PC-9 (cell line): ENCODE results near the gene PARP8. TPM values are rescaled to one million over a fixed set of nuclear protein-coding genes. Genes with fewer than 3 reads are reported as not detected.

ENCODE experiments used
- BruUV-seq: library from RNA; stranded (reverse); fragments of 400-500 nt; replicated peaks from 2 replicates; lab custom pipeline; 2021; lab: Mats Ljungman, UMichigan
- CTCF ChIA-PET: fragments of 300-600 bp; sonication (Branson Sonifier 250); formaldehyde crosslinking; loops from one replicate; lab custom pipeline; 2022; ENCODE audit warnings: antibody characterized with exemption; lab: Charles Lee
- POLR2A ChIA-PET: fragments of 300-600 bp; sonication (Branson Sonifier 250); formaldehyde crosslinking; loops from one replicate; lab custom pipeline; 2022; ENCODE audit warnings: antibody characterized with exemption; ENCODE audit not compliant: unreplicated experiment; lab: Charles Lee
- DNase-seq, 2 experiments: peaks; one replicate each; pipeline versions ENCODE4 v3.0.0 to v3.0.0-alpha.2; 2015 to 2022; ENCODE audit warnings: mixed read lengths in 1 of 2
- H2AFZ ChIP-seq: fragments of 200-600 bp; sonication (generic); 2 replicates; pipeline ENCODE4 v1.8.1; 2017; ENCODE audit warnings: antibody characterized with exemption
- H3F3A ChIP-seq: fragments of 200-600 bp; sonication (generic); 2 replicates; pipeline ENCODE4 v1.8.1; 2017; ENCODE audit warnings: antibody characterized with exemption, mild to moderate bottlenecking, low read depth; ENCODE audit not compliant: insufficient read depth
- H3K27ac ChIP-seq: fragments of 200-600 bp; sonication (generic); 2 replicates; pipeline ENCODE4 v1.6.1; 2016; ENCODE audit warnings: mixed run types
- H3K27me3 ChIP-seq: fragments of 200-600 bp; sonication (generic); 2 replicates; pipeline ENCODE4 v1.6.1; 2016; ENCODE audit warnings: low read depth, mixed run types; ENCODE audit not compliant: insufficient read depth
- H3K36me3 ChIP-seq: fragments of 200-600 bp; sonication (generic); 2 replicates; pipeline ENCODE4 v1.6.1; 2016; ENCODE audit warnings: low read depth, mixed run types
- H3K4me1 ChIP-seq: fragments of 200-600 bp; sonication (generic); replicated peaks from 2 replicates; pipeline ENCODE4 v1.6.1; 2016; ENCODE audit warnings: mixed run types; ENCODE audit not compliant: insufficient read depth
- H3K4me2 ChIP-seq: fragments of 200-600 bp; sonication (generic); 2 replicates; pipeline ENCODE4 v1.6.1; 2017; ENCODE audit warnings: mixed run types
- H3K4me3 ChIP-seq: fragments of 200-600 bp; sonication (generic); 2 replicates; pipeline ENCODE4 v1.6.1; 2016; ENCODE audit warnings: mixed run types
- H3K79me2 ChIP-seq: fragments of 200-600 bp; sonication (generic); 2 replicates; pipeline ENCODE4 v1.6.1; 2017; ENCODE audit warnings: low read depth, mixed run types
- H3K9me2 ChIP-seq: fragments of 200-600 bp; sonication (generic); 2 replicates; pipeline ENCODE4 v1.8.1; 2017; ENCODE audit warnings: mild to moderate bottlenecking; ENCODE audit not compliant: insufficient read depth
- H3K9me3 ChIP-seq: fragments of 200-600 bp; sonication (generic); 2 replicates; pipeline ENCODE4 v1.8.1; 2016; ENCODE audit warnings: low read depth; ENCODE audit not compliant: insufficient read depth
- H4K20me1 ChIP-seq: fragments of 200-600 bp; sonication (generic); 2 replicates; pipeline ENCODE4 v1.8.1; 2017; ENCODE audit not compliant: insufficient read depth
- EZH2 ChIP-seq: fragments of 200-600 bp; sonication (generic); IDR thresholded peaks from 2 replicates; pipeline ENCODE4 v1.8.0; 2017; ENCODE audit warnings: antibody characterized with exemption, low read depth
- intact Hi-C: fragments of 100-400 bp; cut with micrococcal nuclease; formaldehyde crosslinking; loops from one replicate; pipeline ENCODE4 v1.10.0; 2022; ENCODE audit not compliant: unreplicated experiment
- total RNA-seq: library from RNA; stranded (reverse); gene quantifications from 2 replicates; pipeline ENCODE4 v1.2.3, GENCODE V29; 2021
- TF ChIP-seq, protein P1 (sequence below): fragments of 200-600 bp; sonication (generic); conservative IDR thresholded peaks from 2 replicates; pipeline ENCODE4 v1.6.1; 2017; ENCODE audit warnings: mixed run types, antibody characterized with exemption, mild to moderate bottlenecking, moderate library complexity

PARP8 gene
- total RNA-seq, 1 experiment from 2014 or later = 17.6 TPM

GRCh38 chr5:50763351-50763750, 96.9 kb downstream of the PARP8 start:
- ChIA-PET CTCF (no interaction called here), POLR2A (no interaction called here)
- Histone ChIP-seq H3K27me3 (no peaks in the 10 kb centered on the region), H3K79me2 (no peaks in the 10 kb centered on the region), H4K20me1 (no peaks in the 10 kb centered on the region), H3K4me3 (no peak overlapping the region), H3F3A (no peaks in the 10 kb centered on the region), H3K9me2 (0 out of 2 replicates have a peak, but pooled peaks cover 7% of the 10 kb centered on the region), H3K4me1 (no peaks in the 10 kb centered on the region), H3K36me3 (no peaks in the 10 kb centered on the region), H3K9me3 (no peaks in the 10 kb centered on the region), H2AFZ (no peak overlapping the region), H3K27ac (no peak overlapping the region), H3K4me2 (no peak overlapping the region)
- intact Hi-C loops = no loop called here
- DNase-seq = no peak
- TF ChIP-seq, protein P1, sequence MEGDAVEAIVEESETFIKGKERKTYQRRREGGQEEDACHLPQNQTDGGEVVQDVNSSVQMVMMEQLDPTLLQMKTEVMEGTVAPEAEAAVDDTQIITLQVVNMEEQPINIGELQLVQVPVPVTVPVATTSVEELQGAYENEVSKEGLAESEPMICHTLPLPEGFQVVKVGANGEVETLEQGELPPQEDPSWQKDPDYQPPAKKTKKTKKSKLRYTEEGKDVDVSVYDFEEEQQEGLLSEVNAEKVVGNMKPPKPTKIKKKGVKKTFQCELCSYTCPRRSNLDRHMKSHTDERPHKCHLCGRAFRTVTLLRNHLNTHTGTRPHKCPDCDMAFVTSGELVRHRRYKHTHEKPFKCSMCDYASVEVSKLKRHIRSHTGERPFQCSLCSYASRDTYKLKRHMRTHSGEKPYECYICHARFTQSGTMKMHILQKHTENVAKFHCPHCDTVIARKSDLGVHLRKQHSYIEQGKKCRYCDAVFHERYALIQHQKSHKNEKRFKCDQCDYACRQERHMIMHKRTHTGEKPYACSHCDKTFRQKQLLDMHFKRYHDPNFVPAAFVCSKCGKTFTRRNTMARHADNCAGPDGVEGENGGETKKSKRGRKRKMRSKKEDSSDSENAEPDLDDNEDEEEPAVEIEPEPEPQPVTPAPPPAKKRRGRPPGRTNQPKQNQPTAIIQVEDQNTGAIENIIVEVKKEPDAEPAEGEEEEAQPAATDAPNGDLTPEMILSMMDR = no peak
- TF ChIP-seq EZH2 = no peak
- BruUV-seq = no TSS peak

DNA sequence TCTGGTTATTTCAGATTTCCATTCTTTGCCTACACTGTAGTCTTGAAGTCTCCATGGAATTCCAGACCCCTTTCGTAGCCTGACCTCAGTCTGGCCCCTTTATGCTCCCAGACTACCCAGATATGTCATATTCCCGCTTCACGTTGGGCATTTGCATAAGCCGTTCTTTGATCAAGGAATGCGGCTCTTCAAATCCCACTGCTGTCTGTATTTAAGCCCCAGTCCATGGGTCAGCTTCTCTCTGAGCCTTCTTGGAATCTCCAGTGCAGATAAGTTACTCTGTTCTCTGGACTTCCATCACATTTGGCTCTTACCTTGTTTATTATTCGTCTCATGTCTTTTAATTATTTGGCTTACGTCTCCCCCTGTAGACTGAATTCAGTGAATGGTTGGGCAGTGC, 97.4 kb downstream of the PARP8 start:
- DNase-seq = no peak
- Histone ChIP-seq H3K9me3 (no peaks in the 10 kb centered on the region), H3K4me1 (no peaks in the 10 kb centered on the region), H3K36me3 (no peaks in the 10 kb centered on the region), H3K4me2 (no peak overlapping the region), H2AFZ (no peak overlapping the region), H3K27me3 (no peaks in the 10 kb centered on the region), H3K79me2 (no peaks in the 10 kb centered on the region), H3K27ac (no peak overlapping the region), H4K20me1 (no peaks in the 10 kb centered on the region), H3K4me3 (no peak overlapping the region), H3F3A (no peaks in the 10 kb centered on the region), H3K9me2 (0 out of 2 replicates have a peak, but pooled peaks cover 5% of the 10 kb centered on the region)
- TF ChIP-seq EZH2 = no peak
- TF ChIP-seq, protein P1 = no peak
- CTCF ChIA-PET = no interaction called here
- intact Hi-C loops = no loop called here
- POLR2A ChIA-PET = no interaction called here
- no TSS peak for BruUV-seq

- Histone ChIP-seq H3K79me2 (no peaks in the 10 kb centered on the region), H3K36me3 (no peaks in the 10 kb centered on the region), H3K4me2 (no peak overlapping the region), H3K9me3 (no peaks in the 10 kb centered on the region), H3K27me3 (no peaks in the 10 kb centered on the region), H3K27ac (no peak overlapping the region), H4K20me1 (no peaks in the 10 kb centered on the region), H3K4me3 (no peak overlapping the region), H3K4me1 (no peaks in the 10 kb centered on the region), H2AFZ (no peak overlapping the region), H3F3A (no peaks in the 10 kb centered on the region), H3K9me2 (no peaks in the 10 kb centered on the region)
- intact Hi-C loops = no loop called here
- TF ChIP-seq, protein P1 = no peak
- TF ChIP-seq EZH2 = no peak
- POLR2A ChIA-PET = no interaction called here
- CTCF ChIA-PET = no interaction called here
- BruUV-seq = no TSS peak
- no peak for DNase-seq
Measured at GRCh38 chr5:50766042-50766441, 99.6 kb downstream of the PARP8 start.
